Measurements from ENCODE around the gene RRBP1.

RRBP1 gene

GRCh38 chr20:17683218-17684076, 1.4 kb upstream of the RRBP1 start:
- DNase-seq (no peak), ATAC-seq (no peak)

GRCh38 chr20:17682889-17683198, 802 bp upstream of the RRBP1 start:
- DNase-seq = no peak
- no peak for ATAC-seq

- no peak for DNase-seq
- peak; percentile 4 for ATAC-seq
These were observed 328 bp downstream of the RRBP1 start for GRCh38 chr20:17681726-17682102.

- ATAC-seq (peak; percentile 42), DNase-seq (peak; percentile 88)
These were observed 961 bp downstream of the RRBP1 start for GRCh38 chr20:17680836-17681725.

DNA sequence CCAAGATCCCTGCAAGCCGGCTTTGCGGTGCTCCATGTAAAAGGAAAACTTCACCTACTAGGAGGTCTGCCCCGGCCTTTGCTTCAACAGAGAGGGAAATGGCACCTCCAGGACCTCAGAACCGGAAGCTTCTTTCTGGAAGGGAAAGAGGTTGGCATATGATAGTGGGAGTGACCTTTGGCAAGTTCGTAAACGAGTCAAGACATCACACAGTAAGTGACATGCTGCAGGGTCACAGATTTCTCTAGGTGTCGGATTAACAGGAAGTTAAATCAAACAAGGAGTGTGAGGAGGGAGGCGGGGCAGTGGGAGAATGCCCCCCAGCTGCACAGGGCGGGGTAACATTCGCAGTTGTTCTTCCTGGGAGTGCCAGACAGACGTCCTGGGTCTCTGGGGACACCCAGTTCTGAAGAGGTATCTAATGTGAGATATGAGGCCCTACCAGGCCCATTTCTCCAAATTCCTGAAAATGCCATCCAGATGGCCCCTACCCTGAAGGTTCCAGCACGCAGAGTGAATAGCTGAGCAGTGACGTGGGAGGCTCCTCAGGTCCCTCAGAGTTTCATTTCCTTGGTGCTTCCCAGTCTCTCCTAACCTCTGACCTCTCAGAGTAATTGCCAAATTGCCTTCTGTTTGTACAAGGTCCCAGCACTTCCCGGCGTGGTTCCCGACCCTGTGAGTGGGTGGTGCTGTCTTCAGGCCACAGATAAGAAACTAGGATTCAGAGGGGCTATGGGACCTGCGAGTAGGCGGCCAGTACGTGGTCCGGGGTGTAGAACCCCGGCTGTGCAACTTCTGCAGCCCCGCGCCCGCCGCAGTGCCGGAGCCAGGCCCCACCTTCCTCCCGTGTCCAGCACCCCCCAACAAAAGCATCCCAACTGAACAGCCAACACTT, 1.9 kb downstream of the RRBP1 start:
- no peak for ATAC-seq
- DNase-seq = no peak

DNA sequence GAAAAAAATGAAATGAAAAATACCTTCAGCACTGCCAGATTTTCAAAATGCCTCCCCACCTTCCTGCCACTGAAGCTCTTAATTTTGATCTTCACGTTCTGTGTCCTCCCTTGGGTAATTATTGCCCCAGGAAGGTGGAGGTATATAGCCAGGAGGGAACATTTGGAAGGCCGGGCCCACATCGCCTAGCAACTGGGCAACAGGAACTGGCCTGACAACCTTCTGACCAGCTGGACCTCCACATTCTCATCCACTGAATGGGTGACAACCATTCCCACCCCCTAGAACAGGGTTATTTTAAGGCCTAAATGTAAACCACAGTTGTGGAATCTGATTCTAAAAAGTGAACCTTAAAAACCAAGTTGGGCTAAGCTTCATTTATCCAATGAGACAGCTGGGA, 3.2 kb downstream of the RRBP1 start:
- no peak for DNase-seq
- no peak for ATAC-seq

DNA sequence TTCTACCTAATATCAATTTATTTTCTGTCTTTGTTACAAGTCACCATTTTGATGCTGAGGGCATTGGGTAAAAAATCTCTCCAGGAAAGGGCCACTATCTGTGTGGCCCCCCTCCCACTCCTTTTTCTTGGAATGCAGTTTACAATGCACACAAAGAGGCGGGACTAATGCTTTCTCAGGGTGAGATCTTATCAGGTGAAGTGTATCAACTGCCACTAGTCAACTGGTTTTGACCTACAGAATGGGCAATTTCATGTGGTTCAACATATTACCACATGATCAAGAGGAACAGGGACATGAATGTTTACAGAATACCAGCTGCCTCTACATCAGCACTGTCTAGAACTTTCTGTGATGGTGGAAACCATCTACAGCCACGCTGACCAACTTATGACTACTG, 3.7 kb downstream of the RRBP1 start:
- DNase-seq (no peak), ATAC-seq (no peak)

DNA sequence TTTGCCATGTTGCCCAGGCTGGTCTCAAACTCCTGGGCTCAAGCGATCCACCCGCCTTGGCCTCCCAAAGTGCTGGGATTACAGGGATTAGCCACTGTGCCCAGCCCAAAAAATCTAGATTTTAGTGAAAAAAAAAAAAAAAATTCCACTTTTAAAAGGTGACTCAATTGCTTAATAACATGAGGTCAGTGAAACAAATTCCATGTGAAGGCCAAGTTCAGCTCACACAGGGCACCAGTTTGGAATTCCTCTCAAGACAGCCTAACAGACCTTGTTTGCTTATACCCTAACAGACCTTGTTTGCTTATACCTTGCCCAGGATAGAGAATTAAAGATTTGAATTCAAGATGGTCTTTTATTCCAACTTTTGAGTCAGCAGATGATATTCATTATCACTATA, 5.1 kb downstream of the RRBP1 start:
- ATAC-seq = no peak
- no peak for DNase-seq

DNA sequence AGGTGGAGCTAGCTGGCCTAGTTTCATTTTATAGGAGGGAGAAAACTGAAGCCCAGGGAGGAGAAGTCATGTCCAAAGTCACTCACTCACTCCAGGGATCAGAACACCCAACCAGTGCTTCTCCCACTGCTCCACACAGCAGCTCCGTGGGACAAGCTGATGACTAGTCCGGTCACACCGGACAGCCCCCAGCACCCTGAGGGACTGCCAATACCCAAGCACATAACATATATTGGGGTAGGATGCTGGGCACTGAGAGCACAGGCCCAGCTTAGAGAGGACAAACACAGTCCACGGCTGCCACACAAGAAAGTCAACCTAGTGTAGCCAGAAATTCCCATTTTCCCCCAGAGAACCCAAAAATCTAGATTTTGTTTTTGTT, 5.7 kb downstream of the RRBP1 start:
- DNase-seq (no peak), ATAC-seq (no peak)

- ATAC-seq = no peak
- no peak for DNase-seq
These were observed 6.3 kb downstream of the RRBP1 start for GRCh38 chr20:17675519-17676377.

- DNase-seq = no peak
- ATAC-seq = no peak
These were observed 7.1 kb downstream of the RRBP1 start for GRCh38 chr20:17674722-17675518.

- DNase-seq (no peak), ATAC-seq (no peak)
These were observed 9.0 kb downstream of the RRBP1 start for GRCh38 chr20:17673084-17673483.

DNA sequence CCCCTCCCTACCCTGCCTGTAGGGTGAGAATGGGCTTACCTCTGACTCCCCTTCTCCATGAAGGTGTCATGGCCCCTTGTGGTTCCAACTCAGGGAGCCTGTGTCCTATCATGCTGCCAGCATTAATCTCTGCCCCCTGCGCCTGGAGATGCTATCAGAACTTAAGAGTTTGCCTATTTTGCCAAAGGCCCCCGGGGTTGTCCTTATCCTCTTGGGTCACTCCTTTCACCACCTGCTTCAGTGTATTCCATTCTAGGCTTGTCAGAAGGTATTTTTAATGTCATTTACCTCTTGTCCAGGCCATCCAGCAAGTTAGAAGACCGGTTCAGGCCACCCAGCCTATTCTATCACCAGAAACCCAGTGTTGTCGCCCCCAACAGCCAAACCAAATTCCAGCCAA, 10.5 kb downstream of the RRBP1 start:
- ATAC-seq (no peak), DNase-seq (no peak)

DNA sequence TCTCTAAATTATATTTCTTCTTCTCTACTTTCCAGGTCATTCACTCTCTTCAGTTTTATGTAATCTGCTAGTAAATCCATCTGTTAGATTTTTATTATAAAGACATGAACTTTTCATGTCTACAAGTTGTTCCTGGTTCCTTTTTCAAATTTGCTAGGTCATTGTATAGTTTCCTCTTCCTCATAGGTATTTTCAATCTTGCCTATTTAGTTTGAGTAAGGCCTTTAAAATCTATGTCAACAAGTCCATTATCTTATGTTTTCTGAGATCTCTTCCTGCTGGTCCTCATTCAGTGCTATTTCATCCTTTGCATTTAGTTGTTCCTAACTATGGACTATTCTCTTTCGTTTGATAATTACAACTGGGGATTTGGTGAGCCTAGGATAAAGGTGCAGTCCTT, 11.0 kb downstream of the RRBP1 start:
- ATAC-seq (no peak), DNase-seq (no peak)

- ATAC-seq = no peak
- no peak for DNase-seq
These were observed 12.6 kb downstream of the RRBP1 start for GRCh38 chr20:17669306-17669931.

DNA sequence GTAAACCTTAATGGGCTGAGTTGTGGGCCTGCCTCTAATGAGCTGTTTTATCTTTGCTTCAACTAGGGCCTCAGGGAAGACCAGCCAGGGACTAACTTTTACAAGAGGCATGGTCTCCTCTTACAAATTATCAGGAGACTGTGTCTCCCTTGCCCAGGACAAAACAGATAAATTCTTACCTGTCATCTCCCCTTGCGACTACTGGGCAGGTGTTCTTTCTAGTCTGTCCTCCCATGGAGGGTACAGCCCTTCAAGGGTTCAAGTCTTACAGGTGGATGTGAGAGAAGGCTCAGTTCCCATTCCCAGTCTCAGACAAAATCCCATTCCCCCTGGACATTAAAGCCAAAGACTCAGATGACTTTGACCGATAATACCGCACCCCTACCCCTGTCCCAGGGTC, 13.6 kb downstream of the RRBP1 start:
- DNase-seq (no peak), ATAC-seq (no peak)

DNA sequence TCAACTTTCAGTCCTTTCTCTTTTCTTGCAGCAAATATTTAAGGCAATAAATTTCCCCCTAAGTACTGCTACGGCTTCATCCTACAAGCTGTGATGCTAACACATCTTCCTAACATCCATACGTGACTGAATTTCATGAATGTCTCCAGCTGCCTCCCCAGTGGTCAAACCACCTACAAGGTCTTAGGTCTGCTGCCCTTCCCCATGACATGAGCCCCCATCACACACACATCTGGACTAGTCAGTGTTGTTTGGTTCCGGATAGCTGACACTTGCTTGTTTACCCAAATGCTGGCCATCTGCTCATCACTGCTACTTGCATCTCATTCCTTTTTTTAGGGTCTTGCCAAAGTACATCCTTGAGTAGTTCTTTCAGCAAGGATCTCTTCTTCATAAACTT, 14.6 kb downstream of the RRBP1 start:
- ATAC-seq (no peak), DNase-seq (no peak)

GRCh38 chr20:17666481-17666880, 15.6 kb downstream of the RRBP1 start:
- DNase-seq (no peak), ATAC-seq (no peak)

DNA sequence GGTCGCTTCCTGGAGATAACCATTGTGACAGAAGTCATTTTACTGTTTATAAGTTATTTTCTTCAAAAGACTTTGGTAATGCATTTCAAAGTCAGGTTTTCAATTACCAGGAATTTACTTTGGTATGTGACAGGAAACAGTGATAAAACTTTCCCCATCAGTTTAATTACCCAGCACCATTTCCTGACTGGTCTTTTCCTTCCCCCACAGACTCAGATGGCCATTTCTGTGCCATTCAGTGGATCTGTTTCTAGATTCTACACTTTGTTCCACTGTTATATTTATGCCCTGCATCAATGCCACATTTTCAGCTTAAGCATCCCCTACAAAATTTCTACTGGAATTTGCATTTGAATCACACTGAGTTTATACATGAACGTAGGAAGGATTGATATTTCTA, 16.3 kb downstream of the RRBP1 start:
- no peak for DNase-seq

GRCh38 chr20:17664025-17664633, 17.9 kb downstream of the RRBP1 start:
- DNase-seq (peak; percentile 15), ATAC-seq (peak; percentile 74)

More for the DNA sequence above, 16.3 kb downstream of the RRBP1 start:
- ATAC-seq = no peak
